GM12864 (cell line): ENCODE data around the gene DHX16.
A peak's percentile ranks its signal among the peaks of the same experiment; 100 is the strongest.

Experiments used
- DNase-seq: peaks from one replicate; pipeline ENCODE4 v3.0.0-alpha.2; 2011; ENCODE audit warnings: low read depth
- H3K4me3 ChIP-seq: 2 replicates; pipeline ENCODE4 v1.5.1; 2011; ENCODE audit warnings: mild to moderate bottlenecking, low read depth, low read length, control low read depth
- TF ChIP-seq, protein P1 (sequence below): IDR thresholded peaks from 2 replicates; pipeline ENCODE4 v1.5.1; 2011; ENCODE audit warnings: low read depth, mild to moderate bottlenecking, moderate library complexity, low read length, control low read depth, inconsistent platforms; ENCODE audit errors: missing control alignments

Gene DHX16

DNA sequence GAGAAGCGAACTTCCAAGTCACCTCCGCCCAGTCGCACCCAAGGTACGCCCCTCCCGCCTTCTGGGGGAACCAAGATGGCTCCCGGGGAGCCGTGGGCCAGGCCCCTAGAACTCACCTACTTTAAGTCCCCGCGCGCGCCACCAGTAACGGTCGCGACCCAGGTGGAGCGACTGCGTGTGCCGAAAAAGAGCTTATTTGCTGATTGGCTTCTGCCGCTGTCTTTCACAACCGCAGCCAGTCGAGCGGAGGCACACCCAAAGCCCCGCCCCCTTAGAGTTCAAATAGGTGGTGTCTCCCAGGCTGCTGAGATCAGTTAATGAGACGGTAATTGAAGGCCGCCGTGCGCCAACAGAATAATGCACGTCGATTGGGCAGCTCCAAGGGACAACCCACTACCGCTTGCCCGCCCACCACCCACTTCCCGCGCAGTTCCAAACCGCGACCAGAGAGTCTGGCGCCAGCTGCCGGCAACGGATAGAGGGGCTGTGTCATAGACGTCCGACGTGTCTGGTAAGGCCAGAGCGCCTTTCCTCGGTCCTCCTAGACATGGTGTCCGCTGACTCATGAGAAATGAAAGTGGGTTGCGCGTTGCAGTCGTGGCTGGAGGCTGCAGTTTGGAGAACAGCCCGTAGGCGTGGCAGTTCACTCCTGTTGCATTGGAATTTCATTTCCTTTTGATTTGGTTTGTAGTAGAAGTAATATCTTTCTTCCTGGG lies 44.5 kb upstream of the DHX16 start, which contains the start of gene MDC1:
MDC1 (minus strand) TSS at position 153 of the 716 bp plus-strand sequence. CDS start 2,106 bp downstream, outside the sequence.
- DNase-seq, result peak; percentile 100
- peak within 1 kb of the TSS; percentile 90 for H3K4me3 ChIP-seq
- TF ChIP-seq, protein P1, sequence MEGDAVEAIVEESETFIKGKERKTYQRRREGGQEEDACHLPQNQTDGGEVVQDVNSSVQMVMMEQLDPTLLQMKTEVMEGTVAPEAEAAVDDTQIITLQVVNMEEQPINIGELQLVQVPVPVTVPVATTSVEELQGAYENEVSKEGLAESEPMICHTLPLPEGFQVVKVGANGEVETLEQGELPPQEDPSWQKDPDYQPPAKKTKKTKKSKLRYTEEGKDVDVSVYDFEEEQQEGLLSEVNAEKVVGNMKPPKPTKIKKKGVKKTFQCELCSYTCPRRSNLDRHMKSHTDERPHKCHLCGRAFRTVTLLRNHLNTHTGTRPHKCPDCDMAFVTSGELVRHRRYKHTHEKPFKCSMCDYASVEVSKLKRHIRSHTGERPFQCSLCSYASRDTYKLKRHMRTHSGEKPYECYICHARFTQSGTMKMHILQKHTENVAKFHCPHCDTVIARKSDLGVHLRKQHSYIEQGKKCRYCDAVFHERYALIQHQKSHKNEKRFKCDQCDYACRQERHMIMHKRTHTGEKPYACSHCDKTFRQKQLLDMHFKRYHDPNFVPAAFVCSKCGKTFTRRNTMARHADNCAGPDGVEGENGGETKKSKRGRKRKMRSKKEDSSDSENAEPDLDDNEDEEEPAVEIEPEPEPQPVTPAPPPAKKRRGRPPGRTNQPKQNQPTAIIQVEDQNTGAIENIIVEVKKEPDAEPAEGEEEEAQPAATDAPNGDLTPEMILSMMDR, result peak; percentile 27

DNA sequence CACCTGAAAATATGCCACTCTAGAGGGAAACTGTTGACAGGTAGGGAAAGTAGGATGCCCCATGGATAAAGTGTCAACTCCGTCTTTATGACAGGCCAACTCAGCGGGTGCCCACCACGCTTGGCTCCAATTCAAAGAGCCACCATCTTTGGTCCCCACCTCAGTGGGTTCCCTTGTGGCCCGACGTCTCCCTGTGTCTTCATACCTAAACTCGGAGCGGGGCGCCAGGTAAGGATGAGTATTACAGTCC lies 44.0 kb upstream of the DHX16 start:
- peak overlapping the region; percentile 90 for H3K4me3 ChIP-seq
- no peak for DNase-seq
- TF ChIP-seq, protein P1, result no peak

DNA sequence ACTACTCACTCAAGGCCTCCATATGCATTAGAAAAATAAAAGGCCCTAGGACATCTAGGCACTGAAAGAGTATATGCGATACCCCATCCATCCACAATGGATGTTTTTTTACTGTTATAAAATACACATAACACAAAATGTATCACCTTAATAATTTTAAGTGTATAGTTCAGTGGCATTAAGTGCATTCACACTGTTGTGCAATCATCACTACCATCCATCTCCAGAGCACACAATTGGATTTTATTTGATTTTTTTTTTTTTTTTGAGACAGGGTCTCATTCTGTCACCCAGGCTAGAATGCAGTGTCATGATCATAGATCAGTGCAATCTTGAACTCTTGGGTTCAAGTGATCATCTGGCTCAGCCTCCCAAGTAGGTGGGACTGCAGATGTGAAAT lies 41.5 kb upstream of the DHX16 start:
- DNase-seq, result no peak
- TF ChIP-seq, protein P1, result no peak
- no peak overlapping the region for H3K4me3 ChIP-seq

DNA sequence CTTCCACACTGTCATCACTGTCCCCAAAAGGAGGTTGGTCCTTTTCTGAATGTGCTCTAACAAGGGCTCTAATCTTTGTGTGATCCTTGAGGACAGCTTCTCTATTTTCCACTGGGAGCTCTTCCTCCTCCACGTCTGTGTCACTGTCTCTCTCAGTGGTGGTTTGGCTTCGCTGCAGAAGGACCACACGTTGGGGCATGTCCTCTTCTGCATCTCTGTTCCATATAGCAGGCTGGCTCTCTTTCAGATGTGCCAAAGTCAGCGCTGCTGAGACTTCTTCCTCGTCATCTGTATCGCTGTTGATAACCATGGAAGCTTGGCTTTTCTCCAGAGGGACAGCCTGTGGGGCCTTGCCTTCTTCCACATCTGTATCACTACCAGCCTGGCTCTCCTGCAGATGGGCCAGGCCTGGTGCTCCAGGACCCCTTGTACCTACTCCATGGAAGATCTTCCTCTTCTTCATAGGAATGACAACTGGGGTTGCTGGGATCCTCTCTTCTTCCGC lies 39.7 kb upstream of the DHX16 start:
- H3K4me3 ChIP-seq, result no peak overlapping the region
- TF ChIP-seq, protein P1, result no peak
- no peak for DNase-seq

DNA sequence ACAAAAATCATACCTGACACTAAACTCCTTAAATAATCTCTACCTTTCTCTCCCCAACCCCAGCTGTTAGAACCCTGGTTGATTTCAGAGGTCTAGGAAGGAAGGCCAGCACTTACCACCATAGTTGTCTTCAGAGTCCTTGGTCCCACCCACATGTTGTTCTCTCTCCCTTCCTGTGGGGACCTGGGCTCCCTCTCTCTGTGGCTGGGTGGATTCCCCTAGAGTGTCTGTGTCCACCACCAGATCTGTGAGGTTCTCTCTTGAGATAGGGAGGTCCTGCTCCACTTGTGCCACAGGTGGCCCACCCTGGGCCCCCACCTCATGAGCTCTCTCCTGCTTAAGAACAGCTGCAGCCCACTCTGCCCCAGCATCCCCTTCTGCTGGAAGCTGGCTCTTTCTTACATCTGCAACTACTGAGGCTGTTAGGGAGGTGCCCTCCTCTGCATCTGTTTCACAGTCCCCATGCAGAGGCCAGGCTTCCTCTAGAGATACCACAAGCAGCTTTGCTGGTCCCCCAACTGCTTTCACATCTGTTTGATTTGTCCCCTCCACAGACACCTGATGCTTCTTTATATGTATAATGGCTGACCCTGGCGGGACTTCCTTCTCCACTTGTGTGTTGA lies 39.1 kb upstream of the DHX16 start:
- no peak overlapping the region for H3K4me3 ChIP-seq
- DNase-seq, result no peak
- TF ChIP-seq, protein P1, result no peak

DNA sequence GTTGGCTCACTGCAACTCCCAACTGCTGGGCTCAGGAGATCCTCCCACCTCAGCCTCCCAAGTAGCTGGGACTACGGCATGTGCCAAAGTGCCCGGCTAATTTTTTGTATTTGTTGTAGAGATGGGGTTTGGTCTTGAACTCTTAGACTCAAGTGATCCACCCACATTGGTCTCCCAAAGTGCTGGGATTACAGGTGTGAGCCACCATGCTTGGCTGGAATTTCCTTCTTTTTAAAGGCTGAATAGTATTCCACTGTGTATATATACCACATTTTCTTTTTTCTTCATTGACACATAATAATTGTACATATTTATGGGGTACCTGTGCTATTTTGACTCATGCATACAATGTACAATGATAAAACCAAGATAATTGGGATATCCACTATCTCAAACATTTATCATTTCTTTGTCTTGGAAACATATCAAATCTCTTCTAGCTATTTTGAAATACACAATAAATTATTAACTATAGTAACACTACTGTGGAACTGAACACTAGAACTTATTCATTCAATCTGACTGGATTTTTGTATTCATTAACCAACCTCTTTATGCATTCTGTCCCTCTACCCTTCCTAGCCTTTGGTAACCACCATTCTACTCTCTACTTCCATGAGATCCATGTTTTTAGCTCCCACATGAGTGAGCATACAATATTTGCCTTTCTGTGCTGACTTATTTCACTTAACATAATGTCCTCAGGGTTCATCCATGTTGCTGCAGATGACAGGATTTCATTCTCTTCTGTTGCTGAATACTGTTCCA lies 36.5 kb upstream of the DHX16 start:
- TF ChIP-seq, protein P1, result no peak
- no peak overlapping the region for H3K4me3 ChIP-seq
- DNase-seq, result no peak
